H1 (cell line): ENCODE measurements around the gene MAD2L1. TPM values are rescaled to one million over a fixed set of nuclear protein-coding genes. Genes with fewer than 3 reads are reported as not detected.

ENCODE experiments used
- CTCF ChIA-PET: fragments of 300-600 bp; sonication (Branson Sonifier 250); formaldehyde crosslinking; loops from one replicate; lab custom pipeline; 2021; ENCODE audit not compliant: partially characterized antibody; lab: Charles Lee
- POLR2A ChIA-PET: fragments of 300-600 bp; sonication (Branson Sonifier 250); formaldehyde crosslinking; loops from one replicate; lab custom pipeline; 2021; ENCODE audit warnings: inconsistent platforms; ENCODE audit not compliant: partially characterized antibody; lab: Charles Lee
- DNase-seq, 2 experiments: peaks; one replicate each; pipeline versions ENCODE4 v3.0.0 to v3.0.0-alpha.2; 2010 to 2022; ENCODE audit warnings: low spot score in 2 of 2, low read depth in 1 of 2, mixed read lengths in 1 of 2
- FAIRE-seq: peaks from 2 replicates; lab custom pipeline; 2011; peaks lifted over from hg19 to GRCh38; lab: Jason Lieb, UNC
- H2AFZ ChIP-seq: 2 replicates; pipeline ENCODE4 v1.8.1; 2012; ENCODE audit warnings: low read length, inconsistent platforms
- H2AK5ac ChIP-seq: 2 replicates; pipeline ENCODE4 v1.6.1; 2013; ENCODE audit warnings: low read depth, low read length
- H2BK120ac ChIP-seq: replicated peaks from 2 replicates; pipeline ENCODE3; 2013; ENCODE audit warnings: low read depth, low read length, inconsistent platforms
- H2BK12ac ChIP-seq: 2 replicates; pipeline ENCODE4 v1.6.1; 2013; ENCODE audit warnings: low read depth, low read length
- H2BK15ac ChIP-seq: 2 replicates; pipeline ENCODE4 v1.6.1; 2013; ENCODE audit warnings: low read length
- H2BK20ac ChIP-seq: 2 replicates; pipeline ENCODE4 v1.6.1; 2013; ENCODE audit warnings: low read length
- H2BK5ac ChIP-seq: 2 replicates; pipeline ENCODE4 v1.6.1; 2013; ENCODE audit warnings: low read depth, low read length
- H3K14ac ChIP-seq: 2 replicates; pipeline ENCODE4 v1.6.1; 2013; ENCODE audit warnings: inconsistent platforms; ENCODE audit not compliant: insufficient read length
- H3K18ac ChIP-seq: 2 replicates; pipeline ENCODE4 v1.6.1; 2013; ENCODE audit warnings: low read length; ENCODE audit errors: extremely low read depth
- H3K23ac ChIP-seq: 2 replicates; pipeline ENCODE4 v1.6.1; 2013; ENCODE audit warnings: inconsistent platforms; ENCODE audit not compliant: insufficient read length
- H3K23me2 ChIP-seq: 2 replicates; pipeline ENCODE4 v1.6.1; 2013; ENCODE audit warnings: low read depth, low read length
- H3K27ac ChIP-seq: 2 replicates; pipeline ENCODE4 v1.6.1; 2011; ENCODE audit warnings: low read depth, low read length, inconsistent platforms
- H3K27me3 ChIP-seq, 4 experiments: replicated peaks in 1 of 4; 1 replicate in 1 of 4; 2 replicates in 3 of 4; pipeline versions ENCODE4 v1.6.1 to v1.8.1; 2011 to 2013; ENCODE audit warnings: low read length in 3 of 4, mild to moderate bottlenecking in 3 of 4, inconsistent platforms in 2 of 4, mixed read lengths in 2 of 4, moderate library complexity in 1 of 4; ENCODE audit not compliant: control insufficient read depth in 3 of 4, insufficient read depth in 3 of 4; ENCODE audit errors: extremely low read depth in 1 of 4
- H3K36me3 ChIP-seq, 4 experiments: 2 replicates each; pipeline versions ENCODE4 v1.6.1 to v1.8.1; 2011 to 2013; ENCODE audit warnings: mild to moderate bottlenecking in 4 of 4, low read length in 3 of 4, moderate library complexity in 2 of 4, control low read depth in 1 of 4, inconsistent platforms in 1 of 4; ENCODE audit not compliant: insufficient read depth in 4 of 4, control insufficient read depth in 2 of 4
- H3K4ac ChIP-seq: replicated peaks from 2 replicates; pipeline ENCODE3; 2013; ENCODE audit warnings: low read length, low read depth, mixed read lengths, inconsistent platforms; ENCODE audit not compliant: insufficient read length
- H3K4me1 ChIP-seq, 4 experiments: replicated peaks in 1 of 4; 1 replicate in 1 of 4; 2 replicates in 3 of 4; pipeline versions ENCODE4 v1.6.1 to v1.8.1; 2011 to 2013; ENCODE audit warnings: low read length in 3 of 4, inconsistent platforms in 2 of 4, mixed read lengths in 1 of 4; ENCODE audit not compliant: insufficient read depth in 4 of 4, control insufficient read depth in 3 of 4
- H3K4me2 ChIP-seq, 2 experiments: 2 replicates each; pipeline versions ENCODE4 v1.6.1 to v1.8.1; 2011 to 2013; ENCODE audit warnings: low read depth in 2 of 2, low read length in 2 of 2, control low read depth in 1 of 2, inconsistent platforms in 1 of 2, mild to moderate bottlenecking in 1 of 2; ENCODE audit not compliant: insufficient read depth in 1 of 2
- H3K4me3 ChIP-seq, 4 experiments: fragments of 200-600, 300-600 bp in 1 of 4; sonication (generic), shearing (Covaris generic), sonication (Bioruptor Twin) in 1 of 4; 2 replicates each; pipeline versions ENCODE4 v1.5.1 to v1.8.1; 2011 to 2016; ENCODE audit warnings: low read length in 4 of 4, low read depth in 3 of 4, control low read depth in 2 of 4, inconsistent platforms in 2 of 4, mild to moderate bottlenecking in 2 of 4, mixed read lengths in 1 of 4, moderate library complexity in 1 of 4; ENCODE audit not compliant: insufficient read depth in 2 of 4; ENCODE audit errors: extremely low read depth in 1 of 4
- H3K56ac ChIP-seq: replicated peaks from 2 replicates; pipeline ENCODE3; 2013; ENCODE audit warnings: low read depth, mild to moderate bottlenecking, mixed read lengths, low read length, inconsistent platforms; ENCODE audit not compliant: insufficient read length
- H3K79me1 ChIP-seq: 2 replicates; pipeline ENCODE4 v1.6.1; 2013; ENCODE audit warnings: low read depth, low read length, control low read depth
- H3K79me2 ChIP-seq, 2 experiments: 2 replicates each; pipeline versions ENCODE4 v1.6.1 to v1.8.1; 2012 to 2013; ENCODE audit warnings: low read length in 2 of 2, mild to moderate bottlenecking in 2 of 2, inconsistent platforms in 1 of 2; ENCODE audit not compliant: insufficient read depth in 2 of 2, control insufficient read depth in 1 of 2
- H3K9ac ChIP-seq, 4 experiments: replicated peaks in 1 of 4; 1 replicate in 1 of 4; 2 replicates in 3 of 4; pipeline versions ENCODE4 v1.6.1 to v1.8.1; 2011 to 2013; ENCODE audit warnings: low read depth in 3 of 4, low read length in 3 of 4, control low read depth in 2 of 4, mild to moderate bottlenecking in 2 of 4, moderate library complexity in 2 of 4, inconsistent platforms in 1 of 4; ENCODE audit errors: extremely low read depth in 1 of 4
- H3K9me3 ChIP-seq, 2 experiments: 2 replicates each; pipeline versions ENCODE4 v1.6.1 to v1.8.1; 2012 to 2013; ENCODE audit warnings: mild to moderate bottlenecking in 2 of 2, moderate library complexity in 2 of 2, control low read depth in 1 of 2, inconsistent platforms in 1 of 2, low read depth in 1 of 2, low read length in 1 of 2, mixed read lengths in 1 of 2; ENCODE audit not compliant: insufficient read depth in 2 of 2
- H4K20me1 ChIP-seq, 2 experiments: replicated peaks in 1 of 2; 2 replicates each; pipeline versions ENCODE3 to v1.8.1; 2011 to 2013; ENCODE audit warnings: inconsistent platforms in 2 of 2, low read length in 2 of 2, mild to moderate bottlenecking in 1 of 2; ENCODE audit not compliant: insufficient read depth in 2 of 2, control insufficient read depth in 1 of 2
- H4K5ac ChIP-seq: 2 replicates; pipeline ENCODE4 v1.6.1; 2013; ENCODE audit warnings: low read length, low read depth, mixed read lengths, inconsistent platforms; ENCODE audit not compliant: insufficient read length
- H4K8ac ChIP-seq: 2 replicates; pipeline ENCODE4 v1.8.0; 2013; ENCODE audit warnings: mild to moderate bottlenecking, moderate library complexity, low read length, inconsistent platforms; ENCODE audit not compliant: insufficient read depth; ENCODE audit errors: extremely low read depth
- H4K91ac ChIP-seq: replicated peaks from 2 replicates; pipeline ENCODE3; 2013; ENCODE audit warnings: low read length, mixed read lengths, inconsistent platforms; ENCODE audit not compliant: insufficient read length
- BCL11A ChIP-seq, 2 experiments: IDR thresholded peaks; one replicate each; pipeline ENCODE4 v1.6.1; 2011; ENCODE audit warnings: low read depth in 2 of 2, low read length in 2 of 2, mild to moderate bottlenecking in 2 of 2
- CEBPB ChIP-seq: IDR thresholded peaks from 2 replicates; pipeline ENCODE4 v1.6.1; 2012; ENCODE audit warnings: low read depth, low read length
- CHD2 ChIP-seq: IDR thresholded peaks from 2 replicates; pipeline ENCODE4 v1.6.1; 2012; ENCODE audit warnings: low read length, improper control_type of control experiment
- E2F6 ChIP-seq: IDR thresholded peaks from 2 replicates; pipeline ENCODE4 v1.6.1; 2012; ENCODE audit warnings: inconsistent platforms
- JUN ChIP-seq: IDR thresholded peaks from 2 replicates; pipeline ENCODE4 v1.6.1; 2011; ENCODE audit warnings: low read depth, mild to moderate bottlenecking, improper control_type of control experiment, low read length
- RXRA ChIP-seq: IDR thresholded peaks from 2 replicates; pipeline ENCODE4 v1.6.1; 2011; ENCODE audit warnings: low read depth, mild to moderate bottlenecking, low read length, moderate library complexity; ENCODE audit not compliant: insufficient read depth
- SAP30 ChIP-seq: fragments of 300-600 bp; sonication (generic); IDR thresholded peaks from 2 replicates; pipeline ENCODE4 v1.7.1; 2012; ENCODE audit warnings: low read length, moderate library complexity, mild to moderate bottlenecking, inconsistent platforms; ENCODE audit not compliant: insufficient read depth, insufficient replicate concordance
- SP1 ChIP-seq: IDR thresholded peaks from 2 replicates; pipeline ENCODE4 v1.6.1; 2011; ENCODE audit warnings: low read depth, low read length
- TAF1 ChIP-seq: IDR thresholded peaks from 2 replicates; pipeline ENCODE4 v1.6.1; 2011; ENCODE audit warnings: mild to moderate bottlenecking, low read depth, low read length
- YY1 ChIP-seq: IDR thresholded peaks from 2 replicates; pipeline ENCODE4 v1.6.1; 2011; ENCODE audit warnings: low read depth, mild to moderate bottlenecking, low read length
- WGBS, 2 experiments: shearing (Covaris generic) in 1 of 2; methylation state at CpG; one replicate each; pipeline versions ENCODE4 v1.1.6 to v1.1.7; 2013 to 2015; ENCODE audit warnings: low lambda C conversion rate in 2 of 2, mixed read lengths in 2 of 2, inconsistent platforms in 1 of 2, low coverage in 1 of 2, missing lambda C conversion rate in 1 of 2; ENCODE audit not compliant: insufficient replicate concordance in 2 of 2, insufficient coverage in 1 of 2, insufficient read length in 1 of 2; ENCODE audit errors: extremely low coverage in 1 of 2, missing lambda C conversion rate in 1 of 2; 5-methylcytosine and 5-hydroxymethylcytosine counted together
- polyA plus RNA-seq, 7 experiments: library from polyadenylated mRNA; depleted of rRNA in 3 of 7; stranded (reverse) in 5 of 7; unstranded in 2 of 7; fragments of >200 nt in 5 of 7; fragments of 200-250 nt in 2 of 7; gene quantifications; 1 replicate in 5 of 7; 2 replicates in 1 of 7; 4 replicates in 1 of 7; pipeline versions ENCODE4 v1.2.1 to v1.2.3, GENCODE V29; 2011 to 2013; ENCODE audit warnings: missing spikeins in 2 of 7, mixed read lengths in 2 of 7
- total RNA-seq: library from RNA; stranded (reverse); fragmentation: NEBNext Ultra II Directional; extraction: Animal tissue kit (Norgen Biotek cat#: 25700); gene quantifications from 2 replicates; pipeline ENCODE4 v1.2.1, GENCODE V29; 2021

MAD2L1 gene
- total and polyA plus RNA-seq, 2 of the 8 experiments (the other 6 are each of a cell fraction or from before 2014, with no cell fraction given): 51.1 to 88.1 TPM

- Histone ChIP-seq H3K4ac (no peak overlapping the region), H3K9me3 (no peaks in the 10 kb centered on the region), H3K18ac (no peak overlapping the region), H3K56ac (no peak overlapping the region), H3K27me3 (no peaks in the 10 kb centered on the region), H3K79me1 (no peaks in the 10 kb centered on the region), H3K4me2 (no peak overlapping the region), H4K20me1 (no peaks in the 10 kb centered on the region), H3K23ac (no peak overlapping the region), H4K8ac (no peak overlapping the region), H3K27ac (no peak overlapping the region), H4K91ac (no peak overlapping the region), H3K4me1 (no peaks in the 10 kb centered on the region), H2BK15ac (no peak overlapping the region), H2AK5ac (no peak overlapping the region), H3K36me3 (no peaks in the 10 kb centered on the region), H4K5ac (no peak overlapping the region), H3K9ac (no peak overlapping the region), H3K4me3 (no peak overlapping the region), H3K23me2 (no peaks in the 10 kb centered on the region), H2BK20ac (no peak overlapping the region), H2BK5ac (no peak overlapping the region), H2BK12ac (no peak overlapping the region), H2BK120ac (no peak overlapping the region), H2AFZ (no peak overlapping the region), H3K14ac (no peak overlapping the region), H3K79me2 (no peaks in the 10 kb centered on the region)
- FAIRE-seq (no peak), DNase-seq (no peak)
- 80% methylated on average over 1 of the region's 1 CpG; no CpG with 5 or more reads in 1 of the 2 experiments for WGBS, 2 experiments
- ChIA-PET CTCF (interaction anchor here (1.1 to 1.4 kb wide), 2 partner anchors 22 to 259 kb away, joined by 3 to 4 read pairs; no protein-coding TSS in a partner anchor), POLR2A (no interaction called here)
- TF ChIP-seq SAP30: no peak
- TF ChIP-seq JUN: no peak
- no peak for TF ChIP-seq RXRA
- TF ChIP-seq YY1: no peak
- no peak for TF ChIP-seq TAF1
- TF ChIP-seq SP1: no peak
- TF ChIP-seq BCL11A (IDR thresholded peaks at IDR 0.05; ENCODE audit: low read depth in 2 of 2, low read length in 2 of 2): no peak
- no peak for TF ChIP-seq CHD2
- TF ChIP-seq CEBPB: no peak
- TF ChIP-seq E2F6: no peak
Observed at GRCh38 chr4:120025516-120025915, 41.1 kb downstream of the MAD2L1 start.
